DND-41 (cell line): ENCODE data around the gene ZNF808.
"Not testable (repeated sequence)": the region's sequence is repeated elsewhere in the genome, so short reads cannot be mapped to it uniquely, and the experiment has no call there.

Experiments
- EZH2 ChIP-seq: IDR thresholded peaks from 3 replicates; pipeline ENCODE4 v1.6.1; 2012; ENCODE audit warnings: borderline replicate concordance, low read depth, mild to moderate bottlenecking, moderate library complexity, low read length, inconsistent platforms; ENCODE audit not compliant: severe bottlenecking
- TF ChIP-seq, protein P1 (sequence below): IDR thresholded peaks from 2 replicates; pipeline ENCODE4 v1.5.1; 2012; ENCODE audit warnings: borderline replicate concordance, low read length, moderate library complexity, mild to moderate bottlenecking; ENCODE audit not compliant: poor library complexity, severe bottlenecking; ENCODE audit errors: extremely low read depth

DNA sequence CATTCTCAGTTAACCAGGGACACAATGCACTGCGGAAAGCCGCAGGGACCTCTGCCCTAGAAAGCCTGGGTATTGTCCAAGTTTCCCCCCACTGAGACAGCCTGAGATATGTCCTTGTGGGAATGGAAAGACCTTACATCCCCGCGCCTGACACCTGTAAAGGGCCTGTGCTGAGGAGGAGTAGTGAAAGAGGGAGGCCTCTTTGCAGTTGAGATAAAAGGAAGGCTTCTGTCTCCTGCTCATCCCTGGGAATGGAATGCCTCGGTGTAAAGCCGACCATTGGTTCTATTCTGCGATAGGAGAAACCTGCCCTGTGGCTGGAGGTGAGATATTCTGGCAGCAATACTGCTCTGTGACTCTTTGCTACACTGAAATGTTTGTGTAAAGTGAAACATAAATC, 8.3 kb upstream of the ZNF808 start:
- TF ChIP-seq, protein P1, sequence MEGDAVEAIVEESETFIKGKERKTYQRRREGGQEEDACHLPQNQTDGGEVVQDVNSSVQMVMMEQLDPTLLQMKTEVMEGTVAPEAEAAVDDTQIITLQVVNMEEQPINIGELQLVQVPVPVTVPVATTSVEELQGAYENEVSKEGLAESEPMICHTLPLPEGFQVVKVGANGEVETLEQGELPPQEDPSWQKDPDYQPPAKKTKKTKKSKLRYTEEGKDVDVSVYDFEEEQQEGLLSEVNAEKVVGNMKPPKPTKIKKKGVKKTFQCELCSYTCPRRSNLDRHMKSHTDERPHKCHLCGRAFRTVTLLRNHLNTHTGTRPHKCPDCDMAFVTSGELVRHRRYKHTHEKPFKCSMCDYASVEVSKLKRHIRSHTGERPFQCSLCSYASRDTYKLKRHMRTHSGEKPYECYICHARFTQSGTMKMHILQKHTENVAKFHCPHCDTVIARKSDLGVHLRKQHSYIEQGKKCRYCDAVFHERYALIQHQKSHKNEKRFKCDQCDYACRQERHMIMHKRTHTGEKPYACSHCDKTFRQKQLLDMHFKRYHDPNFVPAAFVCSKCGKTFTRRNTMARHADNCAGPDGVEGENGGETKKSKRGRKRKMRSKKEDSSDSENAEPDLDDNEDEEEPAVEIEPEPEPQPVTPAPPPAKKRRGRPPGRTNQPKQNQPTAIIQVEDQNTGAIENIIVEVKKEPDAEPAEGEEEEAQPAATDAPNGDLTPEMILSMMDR = not testable (repeated sequence)
- TF ChIP-seq EZH2 = not testable (repeated sequence)
